IMR-90 (cell line): ENCODE results near the gene ANKH. TPM values are rescaled to one million over a fixed set of nuclear protein-coding genes. Genes with fewer than 3 reads are reported as not detected.

Experiments
- ATAC-seq: fragments of 200-7000 bp; cut with Tn5 transposase; 2 replicates; pipeline ENCODE4 v1.9.1; 2020; ENCODE audit warnings: low read depth, mild to moderate bottlenecking, moderate library complexity
- BruUV-seq: library from RNA; stranded (reverse); fragments of 400-500 nt; replicated peaks from 2 replicates; lab custom pipeline; 2021; lab: Mats Ljungman, UMichigan
- CTCF ChIA-PET: fragments of 300-600 bp; formaldehyde crosslinking; extraction: SDS; loops from one replicate; lab custom pipeline; 2021; ENCODE audit warnings: antibody characterized with exemption; lab: Yijun Ruan, JAX
- POLR2A ChIA-PET: fragments of 300-600 bp; sonication (Branson Sonifier 250); formaldehyde crosslinking; loops from one replicate; lab custom pipeline; 2022; ENCODE audit warnings: antibody characterized with exemption; ENCODE audit not compliant: unreplicated experiment; lab: Charles Lee
- DNase-seq: peaks from one replicate; pipeline ENCODE4 v3.0.0; 2013
- H2AFZ ChIP-seq: replicated peaks from 2 replicates; pipeline ENCODE3; 2013; ENCODE audit warnings: low read length, mild to moderate bottlenecking; ENCODE audit not compliant: poor library complexity
- H2AK5ac ChIP-seq: 2 replicates; pipeline ENCODE4 v1.6.1; 2013; ENCODE audit warnings: low read depth, low read length, inconsistent platforms
- H2AK9ac ChIP-seq: replicated peaks from 2 replicates; pipeline ENCODE3; 2013; ENCODE audit warnings: mild to moderate bottlenecking, low read depth, low read length, moderate library complexity; ENCODE audit not compliant: poor library complexity
- H2BK120ac ChIP-seq: 2 replicates; pipeline ENCODE4 v1.6.1; 2013; ENCODE audit warnings: low read depth, low read length, inconsistent platforms
- H2BK15ac ChIP-seq: 3 replicates; pipeline ENCODE4 v1.6.1; 2013; ENCODE audit warnings: low read depth, low read length, inconsistent platforms
- H2BK20ac ChIP-seq: 2 replicates; pipeline ENCODE4 v1.6.1; 2013; ENCODE audit warnings: low read depth, mild to moderate bottlenecking, inconsistent platforms, low read length, moderate library complexity
- H2BK5ac ChIP-seq: 2 replicates; pipeline ENCODE4 v1.6.1; 2013; ENCODE audit warnings: mild to moderate bottlenecking, low read depth, low read length, inconsistent platforms; ENCODE audit not compliant: poor library complexity, severe bottlenecking
- H3K14ac ChIP-seq: replicated peaks from 2 replicates; pipeline ENCODE4 v1.6.1; 2013; ENCODE audit warnings: low read depth, low read length, inconsistent platforms
- H3K18ac ChIP-seq: 2 replicates; pipeline ENCODE4 v1.6.1; 2013; ENCODE audit warnings: low read depth, low read length, control low read depth
- H3K23ac ChIP-seq: 2 replicates; pipeline ENCODE4 v1.6.1; 2013; ENCODE audit warnings: low read depth, low read length, inconsistent platforms
- H3K27ac ChIP-seq: 2 replicates; pipeline ENCODE4 v1.5.1; 2013; ENCODE audit warnings: mild to moderate bottlenecking, control low read depth, low read length; ENCODE audit not compliant: insufficient read depth
- H3K27me3 ChIP-seq: 2 replicates; pipeline ENCODE4 v1.6.1; 2013; ENCODE audit warnings: low read length; ENCODE audit not compliant: control insufficient read depth, insufficient read depth
- H3K36me3 ChIP-seq: 2 replicates; pipeline ENCODE4 v1.6.1; 2013; ENCODE audit warnings: low read length, mixed read lengths; ENCODE audit not compliant: control insufficient read depth, insufficient read depth
- H3K4ac ChIP-seq: 2 replicates; pipeline ENCODE4 v1.6.1; 2013; ENCODE audit warnings: low read depth, low read length, inconsistent platforms
- H3K4me1 ChIP-seq: 2 replicates; pipeline ENCODE4 v1.6.1; 2013; ENCODE audit warnings: low read length, mixed read lengths; ENCODE audit not compliant: control insufficient read depth, insufficient read depth
- H3K4me2 ChIP-seq: 2 replicates; pipeline ENCODE4 v1.6.1; 2013; ENCODE audit warnings: low read depth, mild to moderate bottlenecking, control low read depth, low read length, moderate library complexity
- H3K4me3 ChIP-seq: 2 replicates; pipeline ENCODE4 v1.5.1; 2013; ENCODE audit warnings: low read depth, mild to moderate bottlenecking, control low read depth, low read length, moderate library complexity; ENCODE audit not compliant: insufficient read depth
- H3K56ac ChIP-seq: 2 replicates; pipeline ENCODE4 v1.6.1; 2013; ENCODE audit warnings: low read length, inconsistent platforms; ENCODE audit not compliant: insufficient read depth; ENCODE audit errors: extremely low read depth
- H3K79me1 ChIP-seq, 2 experiments: 2 replicates each; pipeline ENCODE4 v1.6.1; 2013; ENCODE audit warnings: low read length in 2 of 2, inconsistent platforms in 1 of 2, low read depth in 1 of 2
- H3K9ac ChIP-seq: 2 replicates; pipeline ENCODE4 v1.6.1; 2013; ENCODE audit warnings: low read depth, low read length, control low read depth
- H3K9me1 ChIP-seq: 2 replicates; pipeline ENCODE4 v1.6.1; 2013; ENCODE audit warnings: low read length, inconsistent platforms; ENCODE audit not compliant: insufficient read depth
- H3K9me3 ChIP-seq: 2 replicates; pipeline ENCODE4 v1.6.1; 2013; ENCODE audit warnings: low read length; ENCODE audit not compliant: control insufficient read depth, insufficient read depth
- H4K20me1 ChIP-seq: 2 replicates; pipeline ENCODE4 v1.6.1; 2013; ENCODE audit warnings: low read length, inconsistent platforms; ENCODE audit not compliant: insufficient read depth
- H4K5ac ChIP-seq: 2 replicates; pipeline ENCODE4 v1.6.1; 2013; ENCODE audit warnings: mild to moderate bottlenecking, low read depth, low read length, control low read depth
- H4K8ac ChIP-seq, 2 experiments: 2 replicates each; pipeline ENCODE4 v1.6.1; 2013; ENCODE audit warnings: low read depth in 2 of 2, low read length in 2 of 2, control low read depth in 1 of 2, inconsistent platforms in 1 of 2
- H4K91ac ChIP-seq: 2 replicates; pipeline ENCODE4 v1.6.1; 2013; ENCODE audit warnings: low read depth, low read length, inconsistent platforms; ENCODE audit not compliant: insufficient read depth
- CTCF ChIP-seq: conservative IDR thresholded peaks from 2 replicates; pipeline ENCODE4 v1.5.1; 2012; ENCODE audit warnings: mild to moderate bottlenecking, low read depth, low read length, improper control_type of control experiment
- NFE2L2 ChIP-seq: fragments of 150-350 bp; IDR thresholded peaks from 2 replicates; pipeline ENCODE4 v1.6.1; 2016; ENCODE audit warnings: low read depth, mild to moderate bottlenecking, low read length
- POLR2A ChIP-seq: IDR thresholded peaks from 2 replicates; pipeline ENCODE4 v1.6.1; 2012; ENCODE audit warnings: mild to moderate bottlenecking, low read depth, low read length
- WGBS, 2 experiments: methylation state at CpG; one replicate each; pipeline versions ENCODE4 v1.1.5 to v1.1.7; 2013; ENCODE audit warnings: missing lambda C conversion rate in 2 of 2; ENCODE audit not compliant: insufficient read length in 1 of 2; ENCODE audit errors: extremely low coverage in 2 of 2; 5-methylcytosine and 5-hydroxymethylcytosine counted together
- dilution Hi-C: fragments of 300-500 bp; cut with HindIII; formaldehyde crosslinking; loops from one replicate; pipeline ENCODE4 v1.14.3; 2018; ENCODE audit warnings: low sequenced_read_pairs; ENCODE audit not compliant: unreplicated experiment
- in situ Hi-C: fragments of 300-500 bp; cut with MboI; formaldehyde crosslinking; loops from 3 replicates; pipeline ENCODE4 v1.14.3; 2019; ENCODE audit warnings: low sequenced_read_pairs, inconsistent platforms, mixed read lengths
- intact Hi-C: fragments of 100-400 bp; cut with micrococcal nuclease; formaldehyde crosslinking; loops from 2 replicates; pipeline ENCODE4 v1.10.0; 2022
- polyA plus RNA-seq, 3 experiments: library from polyadenylated mRNA; depleted of rRNA; stranded (reverse); fragments of >200 nt; gene quantifications; 2 replicates each; pipeline ENCODE4 v1.2.3, GENCODE V29; 2012; ENCODE audit warnings: low replicate concordance in 1 of 3
- total RNA-seq: library from RNA; depleted of rRNA; stranded (reverse); fragments of >200 nt; gene quantifications from 2 replicates; pipeline ENCODE4 v1.2.3, GENCODE V29; 2012

The ANKH gene
- total and polyA plus RNA-seq, 2 of the 4 experiments (the other 2 are of a cell fraction): 5.2 to 17.2 TPM

- ATAC-seq (no peak), DNase-seq (no peak)
- no peak overlapping the region for H3K4ac ChIP-seq
- no peak overlapping the region for H3K4me3 ChIP-seq
- H2AFZ ChIP-seq: no peak overlapping the region
- H4K91ac ChIP-seq: no peak overlapping the region
- no peak overlapping the region for H4K8ac ChIP-seq
- no peak overlapping the region for H2BK5ac ChIP-seq
- no peak overlapping the region for H3K27ac ChIP-seq
- H3K56ac ChIP-seq: no peak overlapping the region
- H3K14ac ChIP-seq: no peak overlapping the region
- no peak overlapping the region for H4K5ac ChIP-seq
- no peaks in the 10 kb centered on the region; the same call in 1 of the 2 replicates for H3K36me3 ChIP-seq
- CTCF ChIA-PET: no interaction called here
- intact Hi-C loops (loop anchor here (5.0 kb wide), 1 partner anchor 130 kb away; the partner anchor contains the start of gene ANKH), dilution Hi-C loops (no loop called here), in situ Hi-C loops (no loop called here)
- H3K27me3 ChIP-seq: no peaks in the 10 kb centered on the region
- BruUV-seq: no TSS peak
- H3K9me3 ChIP-seq: no peaks in the 10 kb centered on the region
- TF ChIP-seq POLR2A (no peak), CTCF (no peak), NFE2L2 (no peak)
- H3K4me1 ChIP-seq: peaks cover 5% of the 10 kb centered on the region
- H3K79me1 ChIP-seq: no peaks in the 10 kb centered on the region
- no peak overlapping the region for H2AK9ac ChIP-seq
- POLR2A ChIA-PET: no interaction called here
- no peak overlapping the region for H2BK20ac ChIP-seq
- H2BK120ac ChIP-seq: no peak overlapping the region
- H2BK15ac ChIP-seq: no peak overlapping the region
- no peak overlapping the region for H2AK5ac ChIP-seq
- H3K4me2 ChIP-seq: no peak overlapping the region
- peaks cover 10% of the 10 kb centered on the region for H3K9me1 ChIP-seq
- H3K18ac ChIP-seq: no peak overlapping the region
- 85% methylated on average over 4 of the region's 9 CpGs; no CpG with 5 or more reads in 1 of the 2 experiments for WGBS, 2 experiments
- no peak overlapping the region for H3K23ac ChIP-seq
- no peak overlapping the region for H3K9ac ChIP-seq
- H4K20me1 ChIP-seq: peaks cover 4% of the 10 kb centered on the region; the same call in 1 of the 2 replicates
Measured at GRCh38 chr5:14742498-14742897, 129.1 kb downstream of the ANKH start.
